Activated T-cell treated with anti-CD3 and anti-CD28 coated beads, Interleukin-2, amount 50 U/mL, for 24 hours (primary cell): Measurements from ENCODE around the gene USP11.

ENCODE experiments used
- DNase-seq: peaks from one replicate; pipeline ENCODE4 v3.0.0-alpha.2; 2020
- H3K27ac Mint-ChIP-seq: 2 replicates; pipeline ENCODE4 v1.8.0; 2020; ENCODE audit warnings: mild to moderate bottlenecking, mixed read lengths
- H3K27me3 Mint-ChIP-seq: 2 replicates; pipeline ENCODE4 v1.8.0; 2020; ENCODE audit warnings: mixed read lengths
- H3K36me3 Mint-ChIP-seq: 2 replicates; pipeline ENCODE4 v1.8.0; 2020; ENCODE audit warnings: low read depth, mixed read lengths
- H3K4me1 Mint-ChIP-seq: 2 replicates; pipeline ENCODE4 v1.8.0; 2020; ENCODE audit warnings: low read depth, mixed read lengths
- H3K4me3 Mint-ChIP-seq: 2 replicates; pipeline ENCODE4 v1.8.0; 2020; ENCODE audit warnings: mild to moderate bottlenecking, moderate library complexity, mixed read lengths
- H3K9me3 Mint-ChIP-seq: 2 replicates; pipeline ENCODE4 v1.8.0; 2020; ENCODE audit warnings: mixed read lengths

Gene USP11

GRCh38 chrX:47198026-47198686 is 34.7 kb upstream of the USP11 start:
- no peak for DNase-seq
- Mint-ChIP-seq H3K4me3 (no peak overlapping the region), H3K4me1 (peaks cover 46% of the 10 kb centered on the region), H3K27me3 (no peaks in the 10 kb centered on the region), H3K27ac (peak overlapping the region; percentile 98), H3K9me3 (no peaks in the 10 kb centered on the region), H3K36me3 (peaks cover 100% of the 10 kb centered on the region)

- peaks cover 100% of the 10 kb centered on the region for H3K36me3 Mint-ChIP-seq
- peak overlapping the region; percentile 42 for H3K27ac Mint-ChIP-seq
- no peak for DNase-seq
- H3K9me3 Mint-ChIP-seq, result no peaks in the 10 kb centered on the region
- no peaks in the 10 kb centered on the region for H3K27me3 Mint-ChIP-seq
- H3K4me1 Mint-ChIP-seq, result peaks cover 42% of the 10 kb centered on the region
- H3K4me3 Mint-ChIP-seq, result no peak overlapping the region
Observed at GRCh38 chrX:47198687-47199080, 34.1 kb upstream of the USP11 start.

- Mint-ChIP-seq H3K27ac (no peak overlapping the region), H3K4me3 (no peak overlapping the region), H3K4me1 (peaks cover 40% of the 10 kb centered on the region), H3K27me3 (no peaks in the 10 kb centered on the region), H3K36me3 (peaks cover 100% of the 10 kb centered on the region), H3K9me3 (no peaks in the 10 kb centered on the region)
- no peak for DNase-seq
Observed at GRCh38 chrX:47199286-47199685, 33.5 kb upstream of the USP11 start.

GRCh38 chrX:47200385-47201150 is 32.2 kb upstream of the USP11 start:
- H3K36me3 Mint-ChIP-seq, result peaks cover 100% of the 10 kb centered on the region
- no peaks in the 10 kb centered on the region for H3K27me3 Mint-ChIP-seq
- peaks cover 34% of the 10 kb centered on the region for H3K4me1 Mint-ChIP-seq
- H3K27ac Mint-ChIP-seq, result peak overlapping the region; percentile 68
- no peak overlapping the region for H3K4me3 Mint-ChIP-seq
- no peaks in the 10 kb centered on the region for H3K9me3 Mint-ChIP-seq
- no peak for DNase-seq

GRCh38 chrX:47201345-47201944 is 31.4 kb upstream of the USP11 start:
- Mint-ChIP-seq H3K4me1 (peaks cover 31% of the 10 kb centered on the region), H3K27me3 (no peaks in the 10 kb centered on the region), H3K27ac (peak overlapping the region; percentile 68), H3K4me3 (no peak overlapping the region), H3K9me3 (no peaks in the 10 kb centered on the region), H3K36me3 (peaks cover 100% of the 10 kb centered on the region)
- no peak for DNase-seq

- no peaks in the 10 kb centered on the region for H3K27me3 Mint-ChIP-seq
- peak overlapping the region; percentile 29 for H3K27ac Mint-ChIP-seq
- peaks cover 23% of the 10 kb centered on the region for H3K4me1 Mint-ChIP-seq
- H3K36me3 Mint-ChIP-seq, result peaks cover 100% of the 10 kb centered on the region
- H3K4me3 Mint-ChIP-seq, result no peak overlapping the region
- no peaks in the 10 kb centered on the region for H3K9me3 Mint-ChIP-seq
- no peak for DNase-seq
Observed at GRCh38 chrX:47202316-47202715, 30.5 kb upstream of the USP11 start.

GRCh38 chrX:47202877-47203276 is 29.9 kb upstream of the USP11 start:
- H3K36me3 Mint-ChIP-seq, result peaks cover 100% of the 10 kb centered on the region
- H3K4me1 Mint-ChIP-seq, result peaks cover 17% of the 10 kb centered on the region
- H3K4me3 Mint-ChIP-seq, result no peak overlapping the region
- H3K27ac Mint-ChIP-seq, result no peak overlapping the region
- H3K27me3 Mint-ChIP-seq, result no peaks in the 10 kb centered on the region
- H3K9me3 Mint-ChIP-seq, result no peaks in the 10 kb centered on the region
- DNase-seq, result no peak

- Mint-ChIP-seq H3K4me3 (no peak overlapping the region), H3K4me1 (peaks cover 11% of the 10 kb centered on the region), H3K27ac (peak overlapping the region; percentile 53), H3K9me3 (no peaks in the 10 kb centered on the region), H3K36me3 (peaks cover 100% of the 10 kb centered on the region), H3K27me3 (no peaks in the 10 kb centered on the region)
- DNase-seq, result no peak
Observed at GRCh38 chrX:47204970-47205369, 27.8 kb upstream of the USP11 start.

- no peaks in the 10 kb centered on the region for H3K9me3 Mint-ChIP-seq
- H3K27ac Mint-ChIP-seq, result peak overlapping the region; percentile 67
- H3K36me3 Mint-ChIP-seq, result peaks cover 100% of the 10 kb centered on the region
- DNase-seq, result no peak
- peaks cover 11% of the 10 kb centered on the region for H3K4me1 Mint-ChIP-seq
- no peak overlapping the region for H3K4me3 Mint-ChIP-seq
- no peaks in the 10 kb centered on the region for H3K27me3 Mint-ChIP-seq
Observed at GRCh38 chrX:47206316-47206715, 26.5 kb upstream of the USP11 start.

- Mint-ChIP-seq H3K27ac (no peak overlapping the region), H3K4me3 (no peak overlapping the region), H3K27me3 (no peaks in the 10 kb centered on the region), H3K36me3 (peaks cover 100% of the 10 kb centered on the region), H3K9me3 (no peaks in the 10 kb centered on the region), H3K4me1 (peaks cover 11% of the 10 kb centered on the region)
- DNase-seq, result no peak
Observed at GRCh38 chrX:47208108-47208507, 24.7 kb upstream of the USP11 start.

GRCh38 chrX:47209508-47210238 is 23.1 kb upstream of the USP11 start:
- Mint-ChIP-seq H3K9me3 (no peaks in the 10 kb centered on the region), H3K27ac (peak overlapping the region; percentile 22), H3K36me3 (peaks cover 100% of the 10 kb centered on the region), H3K4me3 (no peak overlapping the region), H3K4me1 (peaks cover 11% of the 10 kb centered on the region), H3K27me3 (no peaks in the 10 kb centered on the region)
- no peak for DNase-seq

GRCh38 chrX:47210661-47211425 is 22.0 kb upstream of the USP11 start:
- Mint-ChIP-seq H3K4me3 (no peak overlapping the region), H3K4me1 (peaks cover 7% of the 10 kb centered on the region), H3K9me3 (no peaks in the 10 kb centered on the region), H3K27ac (peak overlapping the region; percentile 65), H3K27me3 (no peaks in the 10 kb centered on the region), H3K36me3 (peaks cover 100% of the 10 kb centered on the region)
- DNase-seq, result no peak

GRCh38 chrX:47212381-47213293 is 20.2 kb upstream of the USP11 start:
- H3K9me3 Mint-ChIP-seq, result no peaks in the 10 kb centered on the region
- H3K27me3 Mint-ChIP-seq, result no peaks in the 10 kb centered on the region
- H3K4me1 Mint-ChIP-seq, result peaks cover 20% of the 10 kb centered on the region
- H3K27ac Mint-ChIP-seq, result peak overlapping the region; percentile 70
- peaks cover 99% of the 10 kb centered on the region for H3K36me3 Mint-ChIP-seq
- H3K4me3 Mint-ChIP-seq, result no peak overlapping the region
- DNase-seq, result peak; percentile 23
